HG02938 (cell line): ENCODE measurements around the gene DNAJC19.

Experiments
- ATAC-seq: cut with Tn5 transposase; IDR thresholded peaks from one replicate; pipeline ENCODE4 v1.9.1; 2021; ENCODE audit warnings: mild to moderate bottlenecking, moderate library complexity; ENCODE audit not compliant: unreplicated experiment

DNAJC19 gene

GRCh38 chr3:180961552-180961951, 28.0 kb downstream of the DNAJC19 start:
- no peak for ATAC-seq

GRCh38 chr3:180961087-180961486, 28.4 kb downstream of the DNAJC19 start:
- ATAC-seq: no peak

GRCh38 chr3:180959691-180960090, 29.8 kb downstream of the DNAJC19 start:
- ATAC-seq: no peak

- ATAC-seq: peak; percentile 86
Measured at GRCh38 chr3:180947761-180948390, 41.7 kb downstream of the DNAJC19 start.

- no peak for ATAC-seq
Measured at GRCh38 chr3:180940826-180941225, 48.7 kb downstream of the DNAJC19 start.

GRCh38 chr3:180934638-180935037, 54.9 kb downstream of the DNAJC19 start:
- no peak for ATAC-seq
